Caco-2 (cell line): Measurements from ENCODE around the gene OGFOD3. TPM values are rescaled to one million over a fixed set of nuclear protein-coding genes. Genes with fewer than 3 reads are reported as not detected.

Experiments used
- BruUV-seq: library from RNA; stranded (reverse); fragments of 400-500 nt; replicated peaks from 2 replicates; lab custom pipeline; 2021; lab: Mats Ljungman, UMichigan
- CTCF ChIA-PET: fragments of 300-600 bp; sonication (Branson Sonifier 250); formaldehyde crosslinking; loops from one replicate; lab custom pipeline; 2022; ENCODE audit warnings: antibody characterized with exemption; lab: Charles Lee
- POLR2A ChIA-PET: fragments of 300-600 bp; sonication (Branson Sonifier 250); formaldehyde crosslinking; loops from one replicate; lab custom pipeline; 2022; ENCODE audit warnings: antibody characterized with exemption; lab: Charles Lee
- DNase-seq, 2 experiments: peaks; one replicate each; pipeline versions ENCODE4 v3.0.0 to v3.0.0-alpha.2; 2020 to 2022
- H3K27me3 ChIP-seq: replicated peaks from 2 replicates; pipeline ENCODE4 v1.6.0; 2011; ENCODE audit warnings: low read length; ENCODE audit not compliant: control insufficient read depth, insufficient read depth
- H3K36me3 ChIP-seq: 2 replicates; pipeline ENCODE4 v1.5.1; 2011; ENCODE audit warnings: low read length; ENCODE audit not compliant: control insufficient read depth, insufficient read depth
- H3K4me1 ChIP-seq: fragments of 250-450 bp; sonication (Bioruptor Pico); 2 replicates; pipeline ENCODE4 v1.5.1; 2020; ENCODE audit warnings: mild to moderate bottlenecking
- H3K4me3 ChIP-seq: 2 replicates; pipeline ENCODE4 v1.5.1; 2011; ENCODE audit warnings: low read depth, mild to moderate bottlenecking, control low read depth, low read length
- H3K9me3 ChIP-seq: fragments of 250-450 bp; sonication (Bioruptor Pico); 2 replicates; pipeline ENCODE4 v1.5.1; 2020; ENCODE audit warnings: mild to moderate bottlenecking, moderate library complexity
- H3K27ac Mint-ChIP-seq: one replicate; pipeline ENCODE4 v1.8.0; 2022; ENCODE audit warnings: mixed read lengths; ENCODE audit not compliant: unreplicated experiment
- H3K27me3 Mint-ChIP-seq: one replicate; pipeline ENCODE4 v1.8.0; 2022; ENCODE audit warnings: mixed read lengths; ENCODE audit not compliant: insufficient read depth, unreplicated experiment
- H3K36me3 Mint-ChIP-seq: one replicate; pipeline ENCODE4 v1.8.0; 2022; ENCODE audit warnings: mild to moderate bottlenecking, mixed read lengths; ENCODE audit not compliant: insufficient read depth, unreplicated experiment
- H3K4me1 Mint-ChIP-seq: one replicate; pipeline ENCODE4 v1.8.0; 2022; ENCODE audit warnings: low read depth, mixed read lengths; ENCODE audit not compliant: unreplicated experiment
- H3K4me3 Mint-ChIP-seq: one replicate; pipeline ENCODE4 v1.8.0; 2022; ENCODE audit warnings: mild to moderate bottlenecking, moderate library complexity, mixed read lengths; ENCODE audit not compliant: unreplicated experiment
- H3K9me3 Mint-ChIP-seq: one replicate; pipeline ENCODE4 v1.8.0; 2022; ENCODE audit warnings: mixed read lengths; ENCODE audit not compliant: unreplicated experiment
- intact Hi-C: fragments of 100-400 bp; cut with micrococcal nuclease; formaldehyde crosslinking; loops from one replicate; pipeline ENCODE4 v1.10.0; 2022; ENCODE audit not compliant: unreplicated experiment
- total RNA-seq: library from RNA; stranded (reverse); gene quantifications from 2 replicates; pipeline ENCODE4 v1.2.3, GENCODE V29; 2022
- TF ChIP-seq, protein P1 (sequence below), 2 experiments: fragments of 200-600 bp in 1 of 2; IDR thresholded peaks; 1 replicate in 1 of 2; 2 replicates in 1 of 2; pipeline versions ENCODE4 v1.5.1 to v1.8.0; 2011 to 2022; ENCODE audit warnings: antibody characterized with exemption in 1 of 2, control low read depth in 1 of 2, inconsistent platforms in 1 of 2, low read depth in 1 of 2, low read length in 1 of 2, mild to moderate bottlenecking in 1 of 2, moderate library complexity in 1 of 2; ENCODE audit not compliant: insufficient read depth in 1 of 2, severe bottlenecking in 1 of 2, unreplicated experiment in 1 of 2

The OGFOD3 gene
- total RNA-seq, 1 experiment from 2014 or later, result 51.2 TPM

DNA sequence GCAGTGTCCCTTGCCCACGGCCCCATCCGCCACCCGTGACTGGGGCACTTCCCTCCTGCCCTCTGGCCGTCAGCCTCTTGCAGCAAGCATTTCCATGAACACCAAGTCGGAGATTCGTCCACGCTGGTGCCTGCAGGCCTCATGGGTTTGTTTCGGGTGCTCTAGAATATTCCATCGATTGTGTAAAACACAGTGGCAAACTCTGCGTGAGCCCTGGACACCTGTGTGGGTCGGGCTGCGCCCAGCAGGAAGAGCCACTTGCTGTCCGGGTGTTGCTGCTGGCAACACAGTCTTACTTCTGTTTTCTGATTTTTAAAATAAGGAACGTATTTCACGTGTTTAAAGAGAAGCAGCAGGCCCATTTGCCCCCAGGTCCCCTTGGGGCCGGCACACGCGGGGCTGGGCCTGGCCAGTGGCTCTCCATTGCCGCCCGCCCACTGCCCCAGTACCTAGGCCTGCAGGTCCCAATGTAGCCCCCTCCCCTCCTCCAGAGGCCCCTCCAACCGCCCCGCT lies 22.1 kb upstream of the OGFOD3 start:
- Histone ChIP-seq H3K9me3 (no peaks in the 10 kb centered on the region), H3K4me3 (no peak overlapping the region), H3K4me1 (no peaks in the 10 kb centered on the region), H3K27me3 (no peaks in the 10 kb centered on the region), H3K36me3 (peaks cover 1% of the 10 kb centered on the region; the same call in 1 of the 2 replicates)
- ChIA-PET POLR2A (no interaction called here), CTCF (no interaction called here)
- Mint-ChIP-seq H3K27me3 (no peaks in the 10 kb centered on the region), H3K9me3 (no peaks in the 10 kb centered on the region), H3K4me1 (no peaks in the 10 kb centered on the region), H3K27ac (no peak overlapping the region), H3K36me3 (peaks cover 51% of the 10 kb centered on the region), H3K4me3 (no peak overlapping the region)
- no TSS peak for BruUV-seq
- TF ChIP-seq, protein P1, sequence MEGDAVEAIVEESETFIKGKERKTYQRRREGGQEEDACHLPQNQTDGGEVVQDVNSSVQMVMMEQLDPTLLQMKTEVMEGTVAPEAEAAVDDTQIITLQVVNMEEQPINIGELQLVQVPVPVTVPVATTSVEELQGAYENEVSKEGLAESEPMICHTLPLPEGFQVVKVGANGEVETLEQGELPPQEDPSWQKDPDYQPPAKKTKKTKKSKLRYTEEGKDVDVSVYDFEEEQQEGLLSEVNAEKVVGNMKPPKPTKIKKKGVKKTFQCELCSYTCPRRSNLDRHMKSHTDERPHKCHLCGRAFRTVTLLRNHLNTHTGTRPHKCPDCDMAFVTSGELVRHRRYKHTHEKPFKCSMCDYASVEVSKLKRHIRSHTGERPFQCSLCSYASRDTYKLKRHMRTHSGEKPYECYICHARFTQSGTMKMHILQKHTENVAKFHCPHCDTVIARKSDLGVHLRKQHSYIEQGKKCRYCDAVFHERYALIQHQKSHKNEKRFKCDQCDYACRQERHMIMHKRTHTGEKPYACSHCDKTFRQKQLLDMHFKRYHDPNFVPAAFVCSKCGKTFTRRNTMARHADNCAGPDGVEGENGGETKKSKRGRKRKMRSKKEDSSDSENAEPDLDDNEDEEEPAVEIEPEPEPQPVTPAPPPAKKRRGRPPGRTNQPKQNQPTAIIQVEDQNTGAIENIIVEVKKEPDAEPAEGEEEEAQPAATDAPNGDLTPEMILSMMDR (IDR thresholded peaks at IDR 0.05; ENCODE audit: insufficient read depth in 1 of 2, low read depth in 1 of 2, low read length in 1 of 2, severe bottlenecking in 1 of 2, unreplicated experiment in 1 of 2), result no peak
- no peak for DNase-seq
- intact Hi-C loops, result no loop called here

DNA sequence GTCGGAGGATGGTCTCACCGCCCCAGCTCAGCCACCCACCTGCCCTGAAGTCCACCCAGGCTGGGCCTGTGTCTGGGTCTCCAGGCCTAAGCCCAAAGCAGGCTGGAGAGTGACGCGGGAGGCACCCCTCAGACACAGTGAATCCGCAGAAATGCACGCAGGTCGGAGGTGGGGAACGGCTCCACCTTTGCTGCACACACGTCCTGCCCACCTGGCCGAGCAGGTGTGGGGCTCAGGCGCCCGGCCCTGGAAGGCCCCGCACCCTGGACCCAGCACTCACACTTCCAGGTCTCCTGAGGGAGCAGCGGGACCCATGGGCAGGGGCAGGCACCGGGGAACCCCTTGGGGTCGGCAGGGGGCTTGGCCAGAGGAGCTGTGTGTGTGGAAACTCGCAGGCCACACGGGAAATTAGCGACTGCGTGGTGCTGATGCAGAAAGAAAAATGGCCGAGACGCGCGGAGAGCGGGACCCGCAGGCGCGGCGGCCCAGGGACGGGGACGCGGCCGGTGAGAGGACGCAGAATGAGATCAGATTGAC lies 21.5 kb upstream of the OGFOD3 start:
- Histone ChIP-seq H3K9me3 (no peaks in the 10 kb centered on the region), H3K36me3 (peaks cover 1% of the 10 kb centered on the region; the same call in 1 of the 2 replicates), H3K4me1 (no peaks in the 10 kb centered on the region), H3K4me3 (no peak overlapping the region), H3K27me3 (no peaks in the 10 kb centered on the region)
- Mint-ChIP-seq H3K9me3 (no peaks in the 10 kb centered on the region), H3K36me3 (peaks cover 50% of the 10 kb centered on the region), H3K4me3 (no peak overlapping the region), H3K27me3 (no peaks in the 10 kb centered on the region), H3K4me1 (no peaks in the 10 kb centered on the region), H3K27ac (no peak overlapping the region)
- no peak for DNase-seq
- TF ChIP-seq, protein P1 (IDR thresholded peaks at IDR 0.05; ENCODE audit: insufficient read depth in 1 of 2, low read depth in 1 of 2, low read length in 1 of 2, severe bottlenecking in 1 of 2, unreplicated experiment in 1 of 2), result no peak
- intact Hi-C loops, result no loop called here
- BruUV-seq, result no TSS peak
- CTCF ChIA-PET, result no interaction called here
- POLR2A ChIA-PET, result no interaction called here

DNA sequence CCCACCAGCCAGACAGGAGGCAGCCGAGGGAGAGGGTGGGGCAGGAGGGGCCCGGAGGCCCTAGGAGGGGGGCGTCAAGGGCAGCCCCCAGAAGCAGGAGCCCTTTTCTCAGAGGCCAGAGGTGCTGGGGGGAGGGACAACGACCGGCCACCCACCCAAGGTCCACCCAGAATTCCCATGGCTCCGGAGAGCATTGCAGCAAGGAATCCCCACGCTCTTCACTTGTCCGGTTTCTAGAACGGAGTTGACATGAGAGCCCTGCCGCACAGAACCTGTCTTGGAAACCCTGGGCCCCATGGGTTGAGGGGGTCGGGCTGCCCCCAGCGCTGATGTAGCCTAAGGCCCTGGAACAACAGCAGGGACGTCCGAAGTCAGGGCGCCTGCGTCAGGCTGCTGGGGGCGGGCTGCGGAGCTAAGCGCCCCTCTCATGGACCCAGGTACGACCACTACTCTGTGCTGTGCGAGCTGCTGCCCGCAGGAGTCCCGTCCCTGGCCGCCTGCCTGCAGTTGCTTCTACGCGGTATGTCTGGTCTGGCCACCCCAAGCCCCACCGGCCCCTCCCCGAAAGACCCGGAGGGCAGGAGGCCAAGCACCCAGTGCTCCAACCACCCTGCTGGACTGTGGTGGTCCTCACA lies 20.9 kb upstream of the OGFOD3 start:
- peaks cover 44% of the 10 kb centered on the region for H3K36me3 Mint-ChIP-seq
- BruUV-seq, result no TSS peak

More for the DNA sequence above, 20.9 kb upstream of the OGFOD3 start:
- DNase-seq, result no peak
- Mint-ChIP-seq H3K4me3 (no peak overlapping the region), H3K27me3 (no peaks in the 10 kb centered on the region), H3K9me3 (no peaks in the 10 kb centered on the region), H3K27ac (no peak overlapping the region), H3K4me1 (no peaks in the 10 kb centered on the region)
- CTCF ChIA-PET, result interaction anchor here (1.3 kb wide), 1 partner anchor 81 kb away, joined by 3 read pairs; no protein-coding TSS in a partner anchor
- intact Hi-C loops, result no loop called here
- TF ChIP-seq, protein P1 (IDR thresholded peaks at IDR 0.05; ENCODE audit: insufficient read depth in 1 of 2, low read depth in 1 of 2, low read length in 1 of 2, severe bottlenecking in 1 of 2, unreplicated experiment in 1 of 2), result no peak
- Histone ChIP-seq H3K36me3 (peaks cover 1% of the 10 kb centered on the region; the same call in 1 of the 2 replicates), H3K4me1 (no peaks in the 10 kb centered on the region), H3K4me3 (no peak overlapping the region), H3K9me3 (no peaks in the 10 kb centered on the region), H3K27me3 (no peaks in the 10 kb centered on the region)
- POLR2A ChIA-PET, result no interaction called here
